Peyer's patch (tissue), 4 donors: ENCODE measurements around the gene SH3PXD2B.

Experiments
- POLR2A ChIP-seq, 2 donors: fragments of 450-650 bp; IDR thresholded peaks; one replicate each; pipeline ENCODE4 v1.5.1; 2017; ENCODE audit warnings: antibody characterized with exemption in 2 of 2, mild to moderate bottlenecking in 2 of 2, moderate library complexity in 2 of 2
- TF ChIP-seq, protein P1 (sequence below), 6 experiments: fragments of 450-650 bp in 4 of 6; fragments of 200-600 bp in 2 of 6; sonication (generic) in 1 of 6; IDR thresholded peaks; one replicate each; pipeline ENCODE4 v1.5.1; 2017 to 2019; ENCODE audit warnings: antibody characterized with exemption in 6 of 6, mild to moderate bottlenecking in 3 of 6, moderate library complexity in 1 of 6

DNA sequence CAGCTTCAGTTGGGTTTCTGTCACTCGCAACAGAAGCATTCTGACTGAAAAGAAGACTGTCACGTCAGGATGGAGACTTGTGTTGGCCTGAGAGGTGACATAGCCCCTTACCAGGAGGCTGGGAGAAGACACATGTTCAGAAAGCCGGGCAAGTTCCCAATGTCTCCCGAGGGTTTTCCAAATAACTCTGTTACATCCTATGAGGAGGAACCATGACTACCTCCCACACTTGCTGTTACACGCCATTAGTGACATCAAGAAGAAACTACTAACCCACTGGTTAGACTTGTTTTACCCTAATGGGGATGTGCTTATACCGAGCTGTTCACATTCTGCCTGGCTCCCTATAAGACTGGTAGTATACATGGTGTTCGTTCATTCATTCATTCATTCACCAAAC is 33.3 kb downstream of the SH3PXD2B start:
- TF ChIP-seq, protein P1, sequence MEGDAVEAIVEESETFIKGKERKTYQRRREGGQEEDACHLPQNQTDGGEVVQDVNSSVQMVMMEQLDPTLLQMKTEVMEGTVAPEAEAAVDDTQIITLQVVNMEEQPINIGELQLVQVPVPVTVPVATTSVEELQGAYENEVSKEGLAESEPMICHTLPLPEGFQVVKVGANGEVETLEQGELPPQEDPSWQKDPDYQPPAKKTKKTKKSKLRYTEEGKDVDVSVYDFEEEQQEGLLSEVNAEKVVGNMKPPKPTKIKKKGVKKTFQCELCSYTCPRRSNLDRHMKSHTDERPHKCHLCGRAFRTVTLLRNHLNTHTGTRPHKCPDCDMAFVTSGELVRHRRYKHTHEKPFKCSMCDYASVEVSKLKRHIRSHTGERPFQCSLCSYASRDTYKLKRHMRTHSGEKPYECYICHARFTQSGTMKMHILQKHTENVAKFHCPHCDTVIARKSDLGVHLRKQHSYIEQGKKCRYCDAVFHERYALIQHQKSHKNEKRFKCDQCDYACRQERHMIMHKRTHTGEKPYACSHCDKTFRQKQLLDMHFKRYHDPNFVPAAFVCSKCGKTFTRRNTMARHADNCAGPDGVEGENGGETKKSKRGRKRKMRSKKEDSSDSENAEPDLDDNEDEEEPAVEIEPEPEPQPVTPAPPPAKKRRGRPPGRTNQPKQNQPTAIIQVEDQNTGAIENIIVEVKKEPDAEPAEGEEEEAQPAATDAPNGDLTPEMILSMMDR (IDR thresholded peaks at IDR 0.05) = no peak
- no peak for TF ChIP-seq POLR2A (IDR thresholded peaks at IDR 0.05)
